Trophoblast cell (in vitro differentiated cells and primary cell): Measurements from ENCODE around the gene ARID3A.

Experiments used
- DNase-seq, 2 donors: peaks; one replicate each; pipeline ENCODE4 v3.0.0-alpha.2; 2016
- H2AFZ ChIP-seq: 2 replicates; pipeline ENCODE4 v1.6.1; 2013; ENCODE audit warnings: low read length, moderate library complexity, mild to moderate bottlenecking; ENCODE audit not compliant: insufficient read depth, poor library complexity
- H2AK5ac ChIP-seq: 2 replicates; pipeline ENCODE4 v1.6.1; 2013; ENCODE audit warnings: mild to moderate bottlenecking, low read length
- H2BK120ac ChIP-seq: 2 replicates; pipeline ENCODE4 v1.6.1; 2013; ENCODE audit warnings: low read length, mild to moderate bottlenecking, moderate library complexity; ENCODE audit not compliant: insufficient read depth, poor library complexity
- H2BK12ac ChIP-seq: 2 replicates; pipeline ENCODE4 v1.6.1; 2013; ENCODE audit warnings: mild to moderate bottlenecking, low read length, moderate library complexity
- H2BK5ac ChIP-seq: 2 replicates; pipeline ENCODE4 v1.6.1; 2013; ENCODE audit warnings: low read length, low read depth, moderate library complexity, mild to moderate bottlenecking; ENCODE audit not compliant: poor library complexity
- H3K14ac ChIP-seq: 2 replicates; pipeline ENCODE4 v1.6.1; 2013; ENCODE audit warnings: mild to moderate bottlenecking, low read length
- H3K18ac ChIP-seq: 2 replicates; pipeline ENCODE4 v1.6.1; 2013; ENCODE audit warnings: mild to moderate bottlenecking, low read length
- H3K23ac ChIP-seq: 2 replicates; pipeline ENCODE4 v1.6.1; 2013; ENCODE audit warnings: low read length
- H3K27ac ChIP-seq: 2 replicates; pipeline ENCODE4 v1.5.1; 2013; ENCODE audit warnings: low read depth, mild to moderate bottlenecking, inconsistent platforms, low read length, moderate library complexity
- H3K27me3 ChIP-seq: 2 replicates; pipeline ENCODE4 v1.6.1; 2013; ENCODE audit warnings: inconsistent platforms, mild to moderate bottlenecking, low read length, moderate library complexity; ENCODE audit not compliant: insufficient read depth
- H3K36me3 ChIP-seq, 2 experiments: 1 replicate in 1 of 2; 2 replicates in 1 of 2; pipeline ENCODE4 v1.6.1; 2013; ENCODE audit warnings: low read length in 2 of 2, mild to moderate bottlenecking in 2 of 2, moderate library complexity in 1 of 2; ENCODE audit not compliant: insufficient read depth in 2 of 2, control insufficient read depth in 1 of 2
- H3K4ac ChIP-seq: 2 replicates; pipeline ENCODE4 v1.6.1; 2013; ENCODE audit warnings: low read depth, mild to moderate bottlenecking, low read length, moderate library complexity
- H3K4me1 ChIP-seq, 2 experiments: 1 replicate in 1 of 2; 2 replicates in 1 of 2; pipeline ENCODE4 v1.6.1; 2013; ENCODE audit warnings: low read length in 2 of 2, mild to moderate bottlenecking in 2 of 2, moderate library complexity in 1 of 2; ENCODE audit not compliant: insufficient read depth in 2 of 2, control insufficient read depth in 1 of 2
- H3K4me2 ChIP-seq: 2 replicates; pipeline ENCODE4 v1.6.1; 2013; ENCODE audit warnings: inconsistent platforms, mild to moderate bottlenecking, low read length, moderate library complexity
- H3K4me3 ChIP-seq: 2 replicates; pipeline ENCODE4 v1.5.1; 2013; ENCODE audit warnings: mild to moderate bottlenecking, low read depth, low read length, inconsistent platforms
- H3K79me1 ChIP-seq: one replicate; pipeline ENCODE4 v1.6.1; 2013; ENCODE audit warnings: low read length
- H3K79me2 ChIP-seq: 2 replicates; pipeline ENCODE4 v1.6.1; 2013; ENCODE audit warnings: low read length, mild to moderate bottlenecking; ENCODE audit not compliant: control insufficient read depth, insufficient read depth, poor library complexity
- H3K9ac ChIP-seq: 2 replicates; pipeline ENCODE4 v1.6.1; 2013; ENCODE audit warnings: mild to moderate bottlenecking, low read length
- H3K9me3 ChIP-seq: 2 replicates; pipeline ENCODE4 v1.6.1; 2013; ENCODE audit warnings: low read depth, mild to moderate bottlenecking, control low read depth, inconsistent platforms, low read length; ENCODE audit not compliant: insufficient read depth
- H4K12ac ChIP-seq: 2 replicates; pipeline ENCODE4 v1.6.1; 2013; ENCODE audit warnings: low read depth, mild to moderate bottlenecking, low read length, moderate library complexity
- H4K8ac ChIP-seq: 2 replicates; pipeline ENCODE4 v1.6.1; 2013; ENCODE audit warnings: low read depth, mild to moderate bottlenecking, low read length, moderate library complexity
- H4K91ac ChIP-seq: one replicate; pipeline ENCODE4 v1.6.1; 2013; ENCODE audit warnings: low read depth, mild to moderate bottlenecking, low read length, moderate library complexity
- WGBS: extraction: QIAGEN DNeasy Blood & Tissue Kit; methylation state at CpG from one replicate; pipeline ENCODE4 v1.1.7; 2013; ENCODE audit warnings: missing lambda C conversion rate; ENCODE audit not compliant: insufficient read length, insufficient coverage; ENCODE audit errors: extremely low coverage; 5-methylcytosine and 5-hydroxymethylcytosine counted together

Gene ARID3A

GRCh38 chr19:979318-979741, 53.5 kb downstream of the ARID3A start:
- peak; percentile 75 to 76 for DNase-seq
- peak overlapping the region; percentile 62 for H2BK120ac ChIP-seq
- peak overlapping the region; percentile 37 for H3K4me2 ChIP-seq
- peak overlapping the region; percentile 8 for H3K4me3 ChIP-seq
- no peaks in the 10 kb centered on the region for H3K9me3 ChIP-seq
- H4K91ac ChIP-seq = peak overlapping the region; percentile 96
- WGBS = no CpG with 5 or more reads among the region's 19 CpGs
- H3K18ac ChIP-seq = peak overlapping the region; percentile 62
- H3K9ac ChIP-seq = peak overlapping the region; percentile 5
- peak overlapping the region; percentile 98 for H2AK5ac ChIP-seq
- H3K79me1 ChIP-seq = peaks cover 26% of the 10 kb centered on the region
- peak overlapping the region; percentile 55 for H4K8ac ChIP-seq
- H3K36me3 ChIP-seq = peaks cover 15 to 21% of the 10 kb centered on the region in 2 experiments
- peaks cover 22 to 32% of the 10 kb centered on the region in 2 experiments for H3K4me1 ChIP-seq
- H3K23ac ChIP-seq = no peak overlapping the region
- peak overlapping the region; percentile 57 for H4K12ac ChIP-seq
- peak overlapping the region; percentile 34 for H2BK12ac ChIP-seq
- H3K14ac ChIP-seq = peak overlapping the region; percentile 97
- H3K27me3 ChIP-seq = no peaks in the 10 kb centered on the region
- no peak overlapping the region for H2AFZ ChIP-seq
- H3K79me2 ChIP-seq = peaks cover 12% of the 10 kb centered on the region
- H3K27ac ChIP-seq = peak overlapping the region; percentile 96
- H2BK5ac ChIP-seq = peak overlapping the region; percentile 70
- H3K4ac ChIP-seq = peak overlapping the region; percentile 35

GRCh38 chr19:980133-980998, 54.5 kb downstream of the ARID3A start:
- H3K4me1 ChIP-seq = peaks cover 21 to 27% of the 10 kb centered on the region in 2 experiments
- H3K14ac ChIP-seq = peak overlapping the region; percentile 92
- H3K18ac ChIP-seq = peak overlapping the region; percentile 81
- DNase-seq = peak; percentile 86 to 87
- peaks cover 26% of the 10 kb centered on the region for H3K79me1 ChIP-seq
- H3K36me3 ChIP-seq = peaks cover 8 to 11% of the 10 kb centered on the region in 2 experiments
- H3K4ac ChIP-seq = peak overlapping the region; percentile 91
- H3K27me3 ChIP-seq = no peaks in the 10 kb centered on the region
- H4K12ac ChIP-seq = peak overlapping the region; percentile 54
- H3K4me3 ChIP-seq = no peak overlapping the region
- WGBS = no CpG with 5 or more reads among the region's 32 CpGs
- H3K9ac ChIP-seq = peak overlapping the region; percentile 35
- H2BK5ac ChIP-seq = peak overlapping the region; percentile 95
- H2AK5ac ChIP-seq = peak overlapping the region; percentile 95
- peak overlapping the region; percentile 69 for H2AFZ ChIP-seq
- H3K79me2 ChIP-seq = peaks cover 14% of the 10 kb centered on the region
- peak overlapping the region; percentile 88 for H2BK120ac ChIP-seq
- H3K9me3 ChIP-seq = no peaks in the 10 kb centered on the region
- H4K8ac ChIP-seq = peak overlapping the region; percentile 86
- peak overlapping the region; percentile 90 for H2BK12ac ChIP-seq
- H4K91ac ChIP-seq = peak overlapping the region; percentile 95
- no peak overlapping the region for H3K23ac ChIP-seq
- H3K27ac ChIP-seq = peak overlapping the region; percentile 98
- peak overlapping the region; percentile 48 for H3K4me2 ChIP-seq

GRCh38 chr19:982567-983170, 56.8 kb downstream of the ARID3A start:
- Histone ChIP-seq H3K9me3 (peaks cover 1% of the 10 kb centered on the region), H3K14ac (no peak overlapping the region), H3K79me1 (peaks cover 26% of the 10 kb centered on the region), H4K8ac (peak overlapping the region; percentile 84), H3K18ac (peak overlapping the region; percentile 56), H3K4me1 (peaks cover 20 to 21% of the 10 kb centered on the region in 2 experiments), H3K27me3 (no peaks in the 10 kb centered on the region), H3K4me3 (no peak overlapping the region), H4K12ac (peak overlapping the region; percentile 87), H3K9ac (no peak overlapping the region), H2BK12ac (peak overlapping the region; percentile 92), H2BK120ac (peak overlapping the region; percentile 95), H3K4ac (no peak overlapping the region), H3K36me3 (peaks cover 20 to 21% of the 10 kb centered on the region in 2 experiments), H2AK5ac (no peak overlapping the region), H2AFZ (no peak overlapping the region), H4K91ac (peak overlapping the region; percentile 90), H3K23ac (no peak overlapping the region), H3K4me2 (peak overlapping the region; percentile 66), H3K79me2 (peaks cover 14% of the 10 kb centered on the region), H2BK5ac (peak overlapping the region; percentile 75), H3K27ac (no peak overlapping the region)
- peak; percentile 62 to 80 for DNase-seq
- WGBS = no CpG with 5 or more reads among the region's 46 CpGs

- peaks cover 1% of the 10 kb centered on the region for H3K9me3 ChIP-seq
- peak within 1 kb of the TSS; percentile 50 for H2BK5ac ChIP-seq
- H2BK120ac ChIP-seq = peak within 1 kb of the TSS; percentile 48
- H4K8ac ChIP-seq = peak within 1 kb of the TSS; percentile 73
- no CpG with 5 or more reads among the region's 78 CpGs for WGBS
- H3K27ac ChIP-seq = peak within 1 kb of the TSS; percentile 54
- peak within 1 kb of the TSS; percentile 96 for H3K9ac ChIP-seq
- H3K4me1 ChIP-seq = peaks cover 16 to 17% of the 10 kb centered on the region in 2 experiments
- peak within 1 kb of the TSS; percentile 18 for H2BK12ac ChIP-seq
- peak within 1 kb of the TSS; percentile 75 for H4K12ac ChIP-seq
- H3K4me2 ChIP-seq = peak within 1 kb of the TSS; percentile 94
- H3K79me2 ChIP-seq = peaks cover 10% of the 10 kb centered on the region
- H2AK5ac ChIP-seq = peak within 1 kb of the TSS; percentile 15
- H3K36me3 ChIP-seq = peaks cover 29 to 34% of the 10 kb centered on the region in 2 experiments
- H3K23ac ChIP-seq = no peak within 1 kb of the TSS
- peak within 1 kb of the TSS; percentile 74 for H3K18ac ChIP-seq
- peak within 1 kb of the TSS; percentile 58 for H3K14ac ChIP-seq
- H2AFZ ChIP-seq = peak within 1 kb of the TSS; percentile 38
- H4K91ac ChIP-seq = peak within 1 kb of the TSS; percentile 71
- peaks cover 23% of the 10 kb centered on the region for H3K79me1 ChIP-seq
- DNase-seq = peak; percentile 82 to 94
- H3K27me3 ChIP-seq = no peaks in the 10 kb centered on the region
- H3K4me3 ChIP-seq = peak within 1 kb of the TSS; percentile 100
- peak within 1 kb of the TSS; percentile 42 for H3K4ac ChIP-seq
Observed at GRCh38 chr19:984165-984967, 58.5 kb downstream of the ARID3A start, which contains the start of gene WDR18. Gene WDR18 (plus strand): TSS chr19:984345. CDS start chr19:984354, 9 bp downstream.
